NOMO-1 (cell line): Measurements from ENCODE around the gene C1orf87.
"Not testable (repeated sequence)": the region's sequence is repeated elsewhere in the genome, so short reads cannot be mapped to it uniquely, and the experiment has no call there.

Experiments used
- DNase-seq, 2 experiments: peaks; one replicate each; lab custom pipeline; 2025; ENCODE audit not compliant: unreplicated experiment in 2 of 2; lab: John Stamatoyannopoulos, UW

The C1orf87 gene

GRCh38 chr1:59997479-59998115 is 76.0 kb downstream of the C1orf87 start:
- no peak for DNase-seq

GRCh38 chr1:59994302-59995198 is 79.0 kb downstream of the C1orf87 start:
- no peak for DNase-seq

DNA sequence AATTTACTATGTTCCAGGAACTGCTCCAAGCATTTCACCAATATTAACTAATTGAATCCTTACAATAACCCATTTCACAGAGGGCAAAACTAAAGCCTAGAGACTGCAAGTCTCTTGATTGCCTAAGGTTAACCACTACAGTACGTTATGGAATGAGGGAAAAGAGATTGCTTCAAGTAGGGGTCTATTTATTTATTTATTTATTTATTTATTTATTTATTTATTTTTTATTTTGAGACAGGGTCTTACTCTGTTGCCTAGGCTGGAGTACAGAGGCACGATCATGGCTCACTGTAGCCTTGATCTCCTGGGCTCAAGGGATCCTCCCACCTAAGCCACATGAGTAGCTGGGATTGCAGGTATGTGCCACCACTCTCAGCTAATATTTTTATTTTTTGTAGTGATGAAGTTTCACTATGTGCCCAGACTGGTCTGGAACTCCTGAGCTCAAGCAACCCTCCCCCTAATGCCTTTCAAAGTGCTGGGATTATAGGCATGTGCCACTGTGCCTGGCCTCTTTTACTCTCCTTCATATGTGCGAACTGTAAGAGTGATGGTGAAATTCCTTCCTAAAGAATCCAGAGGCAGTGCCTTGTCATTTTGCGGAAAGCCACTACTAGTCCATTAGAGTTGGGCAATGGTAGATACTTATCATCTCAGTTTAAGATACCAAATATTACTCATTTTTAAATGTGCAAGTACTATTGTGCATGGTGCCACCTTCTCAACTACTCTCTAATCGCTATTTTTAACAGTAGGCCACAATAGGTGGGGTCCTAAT is 81.3 kb downstream of the C1orf87 start:
- no peak for DNase-seq

DNA sequence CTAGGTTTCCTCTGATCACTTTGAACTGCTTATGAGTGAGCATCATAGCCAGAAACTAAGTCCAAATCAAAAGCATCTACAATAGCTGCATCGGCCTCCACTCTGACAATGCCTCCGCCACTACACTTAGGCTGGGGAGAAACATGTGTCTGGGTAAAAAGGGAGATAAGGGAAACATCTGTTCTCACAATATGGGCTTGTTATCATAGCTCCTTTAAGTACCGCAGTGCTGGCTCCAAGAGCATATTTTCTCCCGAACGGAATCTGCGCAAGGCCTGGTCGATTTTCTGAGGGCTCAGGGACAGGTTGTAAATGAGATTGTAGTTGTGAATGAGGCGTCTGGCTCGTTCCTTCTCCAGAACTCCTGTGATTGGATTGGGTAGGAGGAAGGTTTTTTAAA is 83.1 kb downstream of the C1orf87 start:
- no peak for DNase-seq

DNA sequence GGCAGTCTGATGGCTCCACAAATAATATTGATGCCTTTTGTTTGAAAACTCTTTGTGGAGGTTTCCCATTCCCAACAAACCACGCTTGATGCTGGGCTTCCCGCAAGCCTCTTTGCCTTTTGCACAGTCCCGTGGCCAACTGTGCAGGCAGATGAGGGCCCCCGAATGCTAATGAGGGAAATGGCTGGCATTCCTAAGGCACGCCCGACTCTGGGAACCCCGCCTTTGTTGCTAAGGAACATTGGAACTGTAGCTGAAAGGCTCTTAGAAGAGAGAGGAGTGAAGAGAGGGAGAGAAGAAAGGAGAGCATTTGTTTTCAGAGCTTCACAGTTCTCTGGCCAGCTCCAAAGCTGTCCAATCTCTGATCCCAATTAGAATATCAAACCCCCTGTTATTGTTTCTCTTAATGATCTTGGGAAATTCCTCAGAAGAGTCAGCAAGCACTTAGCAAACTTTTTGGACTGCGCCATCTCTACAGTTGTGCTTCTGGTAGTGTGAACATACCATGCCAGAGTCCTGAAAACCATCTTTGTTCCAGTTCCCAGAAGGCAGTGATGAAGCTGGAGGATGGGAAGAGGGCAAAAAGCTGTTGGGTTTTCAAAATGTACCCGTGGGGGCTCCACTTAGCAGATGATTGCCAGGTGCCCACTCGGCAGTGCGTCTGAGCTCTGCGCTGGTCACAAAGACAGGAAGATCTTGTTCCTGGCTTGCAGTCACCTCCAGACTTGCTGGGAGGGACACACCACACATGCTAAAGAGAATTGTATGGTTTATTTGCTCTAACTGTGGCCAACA is 86.9 kb downstream of the C1orf87 start:
- no peak for DNase-seq

- DNase-seq = no peak
Observed at GRCh38 chr1:59985911-59986515, 87.6 kb downstream of the C1orf87 start.

DNA sequence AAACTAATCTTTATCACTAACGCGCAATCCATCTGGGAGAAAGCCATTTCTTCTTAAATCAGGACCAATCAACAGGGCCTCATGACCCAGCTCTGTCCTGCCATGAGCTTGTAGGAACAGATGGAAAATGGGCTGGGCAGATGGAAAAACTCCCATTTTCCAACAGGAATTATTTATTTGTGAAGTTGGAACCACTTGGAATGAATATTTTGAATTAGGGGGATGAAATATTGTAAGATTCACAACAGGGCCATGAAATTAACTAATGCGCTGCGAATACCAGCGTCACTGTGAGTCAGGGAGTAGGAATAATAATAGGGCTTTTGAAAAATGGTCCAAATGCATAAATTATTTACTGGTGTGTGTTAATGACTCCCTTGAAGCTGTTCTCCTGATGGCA is 93.9 kb downstream of the C1orf87 start:
- DNase-seq = no peak

DNA sequence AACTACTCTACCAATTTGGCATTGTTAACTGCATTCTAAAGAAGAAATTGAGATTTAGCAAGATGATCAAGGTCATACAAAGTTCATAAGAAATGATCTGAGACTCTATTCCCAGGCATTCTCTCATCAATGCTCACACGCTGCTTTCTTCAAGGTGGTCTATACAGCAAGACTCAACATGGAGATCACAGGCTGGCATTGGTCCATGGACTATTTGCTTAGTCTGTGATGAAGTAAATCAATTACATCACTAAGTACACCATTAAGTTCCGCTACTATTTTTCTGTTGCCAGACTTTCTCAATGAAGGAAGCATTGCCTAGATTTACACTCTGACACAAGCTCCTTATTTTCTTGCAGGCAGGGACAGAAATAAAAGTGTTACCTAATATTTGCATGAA is 95.1 kb downstream of the C1orf87 start:
- no peak for DNase-seq

GRCh38 chr1:59978026-59978425 is 95.5 kb downstream of the C1orf87 start:
- no peak for DNase-seq

DNA sequence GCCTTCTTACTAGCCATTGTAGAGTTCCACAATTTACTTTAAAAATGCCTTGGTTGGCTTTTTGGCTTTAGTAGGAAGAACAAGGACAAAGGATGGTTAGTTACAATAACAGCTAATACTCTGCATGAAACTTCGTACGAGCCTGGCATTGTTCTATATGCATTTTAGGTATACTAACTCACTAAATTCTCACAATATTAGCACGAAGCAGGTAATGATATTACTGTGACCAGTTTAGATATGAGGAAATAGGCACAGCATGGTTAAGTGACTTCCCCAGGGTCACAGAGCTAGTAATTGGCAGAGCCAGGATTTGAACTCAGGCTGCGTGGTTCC is 96.5 kb downstream of the C1orf87 start:
- DNase-seq = no peak

DNA sequence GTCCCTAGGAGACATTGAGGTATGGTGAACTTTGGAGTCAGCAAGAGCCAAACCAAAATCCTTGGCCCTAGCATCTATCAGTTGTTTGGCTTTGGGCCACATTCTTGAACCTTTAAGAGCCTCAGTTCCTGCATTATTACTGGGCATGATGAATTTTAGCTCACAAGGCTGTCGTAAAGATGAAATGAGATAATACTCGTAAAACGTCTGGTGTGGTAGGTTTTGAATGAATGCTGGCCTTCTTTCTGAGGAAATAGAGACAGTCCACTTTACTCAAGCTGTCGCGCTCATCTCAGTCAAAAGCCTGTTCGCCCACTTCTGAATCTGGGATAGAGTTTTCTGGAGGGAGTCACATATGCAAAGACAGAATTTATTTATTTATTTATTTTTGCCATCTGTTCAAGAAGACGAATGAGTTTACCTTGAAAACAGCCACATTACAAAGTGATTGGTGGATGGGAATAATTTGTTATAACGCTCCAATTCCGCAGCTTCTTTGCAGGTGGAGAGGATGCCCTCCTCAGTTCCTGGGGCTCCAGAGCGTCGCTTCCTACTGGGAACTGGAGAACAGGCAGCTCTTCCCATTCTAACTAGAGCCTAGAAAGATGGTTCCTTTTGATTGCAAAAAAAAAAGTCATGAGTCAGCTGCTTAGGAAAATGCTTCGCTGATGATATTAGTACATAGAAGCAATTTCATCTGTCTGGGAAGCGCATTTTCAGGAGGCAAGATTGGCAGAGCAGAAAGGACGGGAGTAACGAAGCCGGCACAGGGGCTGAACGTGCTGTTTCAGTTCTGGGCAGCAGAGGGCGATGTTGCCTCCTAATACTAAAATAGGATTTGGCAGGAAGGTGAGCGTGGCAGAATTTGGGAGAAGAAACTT is 97.1 kb downstream of the C1orf87 start:
- DNase-seq = peak; percentile 17

GRCh38 chr1:59973719-59974118 is 99.9 kb downstream of the C1orf87 start:
- no peak for DNase-seq

- DNase-seq = no peak
Observed at GRCh38 chr1:59972216-59972927, 101.2 kb downstream of the C1orf87 start.

DNA sequence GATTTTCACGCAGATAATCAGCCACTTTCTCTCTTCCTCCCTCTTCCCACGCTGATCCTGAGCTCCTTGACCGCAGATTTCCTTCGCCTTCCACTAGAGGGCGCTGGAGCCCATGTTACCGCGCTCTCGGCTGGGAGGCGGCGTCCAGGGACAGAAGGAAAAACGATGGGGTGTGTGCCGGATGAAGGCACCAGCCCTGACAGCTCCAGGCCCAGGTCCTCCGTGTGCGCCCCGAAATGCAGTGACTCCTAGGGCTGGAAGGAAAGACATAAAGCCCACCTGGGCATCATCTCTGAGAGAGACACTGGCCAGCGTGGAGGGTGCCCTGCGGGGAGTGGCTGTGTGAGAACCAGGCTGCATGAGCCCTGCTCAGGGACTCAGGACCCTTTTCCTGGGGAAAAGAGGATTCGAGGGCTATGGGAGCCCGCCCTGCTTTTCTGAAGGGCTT is 102.1 kb downstream of the C1orf87 start:
- DNase-seq = peak; percentile 21 to 43

DNA sequence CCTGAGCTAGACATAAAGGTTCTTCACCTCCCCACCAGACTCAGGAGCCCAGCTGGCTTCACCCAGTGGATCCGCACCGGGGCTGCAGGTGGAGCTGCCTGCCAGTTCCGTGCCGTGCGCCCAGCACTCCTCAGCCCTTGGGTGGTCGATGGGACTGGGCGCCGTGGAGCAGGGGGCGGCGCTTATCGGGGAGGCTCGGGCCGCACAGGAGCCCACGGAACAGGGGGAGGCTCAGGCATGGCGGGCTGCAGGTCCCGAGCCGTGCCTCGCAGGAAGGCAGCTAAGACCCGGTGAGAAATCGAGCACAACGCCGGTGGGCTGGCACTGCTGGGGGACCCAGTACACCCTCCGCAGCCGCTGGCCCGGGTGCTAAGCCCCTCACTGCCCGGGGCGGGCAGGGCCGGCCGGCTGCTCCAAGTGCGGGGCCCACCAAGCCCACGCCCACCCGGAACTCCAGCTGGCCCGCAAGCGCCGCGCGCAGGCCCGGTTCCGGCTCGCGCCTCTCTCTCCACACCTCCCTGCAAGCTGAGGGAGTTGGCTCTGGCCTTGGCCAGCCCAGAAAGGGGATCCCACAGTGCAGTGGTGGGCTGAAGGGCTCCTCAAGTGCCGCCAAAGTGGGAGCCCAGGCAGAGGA is 103.9 kb downstream of the C1orf87 start:
- DNase-seq = not testable (repeated sequence)

DNA sequence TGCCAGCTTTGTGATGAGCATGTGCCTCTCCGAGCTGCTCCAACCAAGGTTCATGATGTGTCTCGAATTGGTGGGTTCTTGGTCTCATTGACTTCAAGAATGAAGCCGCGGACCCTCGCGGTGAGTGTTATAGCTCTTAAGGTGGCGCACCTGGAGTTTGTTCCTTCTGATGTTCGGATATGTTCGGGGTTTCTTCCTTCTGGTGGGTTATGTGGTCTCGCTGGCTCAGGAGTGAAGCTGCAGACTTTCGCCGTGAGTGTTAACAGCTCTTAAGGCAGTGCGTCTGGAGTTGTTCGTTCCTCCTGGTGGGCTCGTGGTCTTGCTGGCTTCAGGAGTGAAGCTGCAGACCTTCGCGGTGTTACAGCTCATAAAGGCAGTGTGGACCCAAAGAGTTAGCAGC is 104.8 kb downstream of the C1orf87 start:
- not testable (repeated sequence) for DNase-seq

DNA sequence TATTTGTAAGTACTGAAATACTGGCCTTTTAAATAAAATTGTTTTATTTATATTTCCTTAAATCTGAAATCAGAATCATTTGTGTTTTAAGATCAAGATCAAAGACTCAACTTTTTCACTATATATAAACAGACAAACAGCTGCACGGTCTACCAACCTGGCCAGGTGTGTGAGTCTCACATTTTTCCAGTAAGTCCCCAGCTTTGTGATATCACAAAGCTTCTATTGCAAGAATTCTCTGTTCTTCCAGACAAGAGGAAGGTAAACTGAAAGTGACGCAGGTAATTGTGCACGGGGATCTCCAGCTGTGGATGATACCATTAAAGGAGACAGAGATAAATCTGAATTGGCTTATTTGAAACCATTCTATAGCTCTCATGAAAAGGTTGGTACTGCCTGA is 105.8 kb downstream of the C1orf87 start:
- DNase-seq = no peak

GRCh38 chr1:59967141-59967697 is 106.4 kb downstream of the C1orf87 start:
- DNase-seq = no peak
